ENCODE measurements around the gene NTN4. TPM values are rescaled to one million over a fixed set of nuclear protein-coding genes. Genes with fewer than 3 reads are reported as not detected.

NTN4 gene
- total and polyA plus RNA-seq, 10 of the 15 experiments (the other 5 are each of a cell fraction or from before 2014, with no cell fraction given): 0.15 TPM; not detected in 9

GRCh38 chr12:95762123-95762785, 28.3 kb downstream of the NTN4 start (continued):
- TF ChIP-seq NR2F1 (conservative IDR thresholded peaks at IDR 0.05): no peak
- no peak for TF ChIP-seq FOXM1 (IDR thresholded peaks at IDR 0.05; ENCODE audit: low read depth, low read length)
- TF ChIP-seq PBX3 (IDR thresholded peaks at IDR 0.05; ENCODE audit: insufficient replicate concordance, low read depth, low read length): no peak
- no peak for TF ChIP-seq MEF2A (IDR thresholded peaks at IDR 0.05; ENCODE audit: insufficient read depth, low read depth, low read length)
- TF ChIP-seq ZNF217 (IDR thresholded peaks at IDR 0.05): no peak
- TF ChIP-seq FOS (IDR thresholded peaks at IDR 0.05; ENCODE audit: borderline replicate concordance, extremely low read depth, insufficient read length): no peak
- TF ChIP-seq JUNB (IDR thresholded peaks at IDR 0.05): no peak
- TF ChIP-seq RUNX3 (IDR thresholded peaks at IDR 0.05; ENCODE audit: low read length): no peak
- no peak for TF ChIP-seq IKZF2 (IDR thresholded peaks at IDR 0.05)
- no peak for TF ChIP-seq ZZZ3 (IDR thresholded peaks at IDR 0.05; ENCODE audit: control insufficient read depth, insufficient read length, low read depth)
- TF ChIP-seq HCFC1 (IDR thresholded peaks at IDR 0.05; ENCODE audit: low read length): no peak
- TF ChIP-seq ETV6 (conservative IDR thresholded peaks at IDR 0.05 in 1 of 2, IDR thresholded peaks at IDR 0.05 in 1 of 2; ENCODE audit: borderline replicate concordance in 1 of 2, low read depth in 1 of 2): no peak

GRCh38 chr12:95760371-95760770, 30.2 kb downstream of the NTN4 start:
- RAD21 ChIA-PET (ENCODE audit: unreplicated experiment): no interaction called here
- CTCF ChIA-PET: no interaction called here
- H3K9ac ChIP-seq (ENCODE audit: control insufficient read depth, insufficient read depth, low read length): no peak overlapping the region
- FAIRE-seq (no peak), ATAC-seq (no peak), DNase-seq (ENCODE audit: low read depth, low spot score) (no peak)
- intact Hi-C loops (cut with micrococcal nuclease; ENCODE audit: unreplicated experiment) (no loop called here), in situ Hi-C loops (cut with MboI) (no loop called here)
- BruUV-seq (replicated peaks): no TSS peak
- no peaks in the 10 kb centered on the region for H3K9me3 ChIP-seq (replicated peaks; ENCODE audit: control insufficient read depth, insufficient read depth, low read length)
- H3K27ac ChIP-seq (ENCODE audit: control insufficient read depth, insufficient read depth): no peak overlapping the region
- POLR2A ChIA-PET: interaction anchor here (0.7 kb wide), 1 partner anchor 271 kb away, joined by 4 read pairs; no protein-coding TSS in a partner anchor
- H3K4me2 ChIP-seq (ENCODE audit: control insufficient read depth, insufficient read depth): no peak overlapping the region
- H3K79me2 ChIP-seq (ENCODE audit: control insufficient read depth, insufficient read depth, low read length): no peaks in the 10 kb centered on the region
- SMC1A ChIA-PET (ENCODE audit: uncharacterized antibody, unreplicated experiment): no interaction called here
- no peaks in the 10 kb centered on the region for H3K27me3 ChIP-seq (replicated peaks in 1 of 2; ENCODE audit: control insufficient read depth in 2 of 2, insufficient read depth in 2 of 2, low read length in 1 of 2)
- no peaks in the 10 kb centered on the region for H3K36me3 ChIP-seq (ENCODE audit: control insufficient read depth in 2 of 2, insufficient read depth in 2 of 2, low read length in 1 of 2)
- 50% methylated on average over 2 of the region's 3 CpGs for WGBS (ENCODE audit: insufficient coverage, insufficient replicate concordance, low lambda C conversion rate, missing lambda C conversion rate)
- no peaks in the 10 kb centered on the region for H4K20me1 ChIP-seq (ENCODE audit: control insufficient read depth, insufficient read depth)
- no peak overlapping the region for H3K4me3 ChIP-seq
- H2AFZ ChIP-seq (ENCODE audit: control insufficient read depth, low read depth, low read length): no peak overlapping the region
- no peaks in the 10 kb centered on the region for H3K4me1 ChIP-seq (ENCODE audit: control insufficient read depth, insufficient read depth, low read length)
- no peak for TF ChIP-seq NFYB (IDR thresholded peaks at IDR 0.05; ENCODE audit: insufficient read depth, low read depth, low read length)
- no peak for TF ChIP-seq RAD21 (IDR thresholded peaks at IDR 0.05; ENCODE audit: insufficient read depth, low read depth, low read length)
- no peak for TF ChIP-seq NR2C2 (IDR thresholded peaks at IDR 0.05; ENCODE audit: borderline replicate concordance, control insufficient read depth, insufficient read length, low read depth)
- TF ChIP-seq RAD51 (IDR thresholded peaks at IDR 0.05): no peak
- no peak for TF ChIP-seq NR2C1 (IDR thresholded peaks at IDR 0.05)
- TF ChIP-seq RELA (IDR thresholded peaks at IDR 0.05; ENCODE audit: borderline replicate concordance, partially characterized antibody): no peak
- TF ChIP-seq SMARCA5 (IDR thresholded peaks at IDR 0.05): no peak
- no peak for TF ChIP-seq FOXK2 (IDR thresholded peaks at IDR 0.05)
- no peak for TF ChIP-seq BCL3 (IDR thresholded peaks at IDR 0.05; ENCODE audit: borderline replicate concordance, insufficient read depth, low read depth, low read length, poor library complexity, severe bottlenecking)
- no peak for TF ChIP-seq POU2F2 (IDR thresholded peaks at IDR 0.05; ENCODE audit: borderline replicate concordance, low read depth, low read length)
- TF ChIP-seq FOS (IDR thresholded peaks at IDR 0.05; ENCODE audit: borderline replicate concordance, extremely low read depth, insufficient read length): no peak
- TF ChIP-seq CHD4 (IDR thresholded peaks at IDR 0.05): no peak
- no peak for TF ChIP-seq CBFB (IDR thresholded peaks at IDR 0.05; ENCODE audit: low read depth)
